CD4-positive, alpha-beta T cell (primary cell): ENCODE measurements around the gene EPG5. TPM values are rescaled to one million over a fixed set of nuclear protein-coding genes. Genes with fewer than 3 reads are reported as not detected.

ENCODE experiments used
- ATAC-seq: fragments of 200-7000 bp; cut with Tn5 transposase; one replicate; pipeline ENCODE4 v1.10.0; 2022; ENCODE audit warnings: mild to moderate bottlenecking; ENCODE audit not compliant: poor library complexity
- CTCF ChIA-PET: fragments of 350-600 bp; sonication (Branson Sonifier 250); formaldehyde crosslinking; loops from one replicate; lab custom pipeline; 2021; ENCODE audit warnings: antibody characterized with exemption, inconsistent platforms; lab: Charles Lee
- POLR2A ChIA-PET: fragments of 350-600 bp; sonication (Branson Sonifier 250); formaldehyde crosslinking; loops from one replicate; lab custom pipeline; 2021; ENCODE audit warnings: antibody characterized with exemption, inconsistent platforms; lab: Charles Lee
- DNase-seq, 14 experiments: peaks; one replicate each; pipeline ENCODE4 v3.0.0-alpha.2; 2013 to 2020; ENCODE audit warnings: mixed read lengths in 2 of 14
- H3K27ac ChIP-seq, 2 donors: one replicate each; pipeline versions ENCODE4 v1.5.1 to v1.7.0; 2013; ENCODE audit warnings: low read length in 2 of 2, low read depth in 1 of 2, mild to moderate bottlenecking in 1 of 2
- H3K27me3 ChIP-seq, 2 experiments: 1 replicate in 1 of 2; 2 replicates in 1 of 2; pipeline versions ENCODE4 v1.6.1 to v1.7.0; 2013; ENCODE audit warnings: low read length in 2 of 2, control low read depth in 1 of 2, mild to moderate bottlenecking in 1 of 2, moderate library complexity in 1 of 2; ENCODE audit not compliant: insufficient read depth in 2 of 2, control insufficient read depth in 1 of 2
- H3K36me3 ChIP-seq: one replicate; pipeline ENCODE4 v1.6.1; 2013; ENCODE audit warnings: low read length, control low read depth; ENCODE audit not compliant: insufficient read depth
- H3K4me1 ChIP-seq: one replicate; pipeline ENCODE4 v1.6.1; 2013; ENCODE audit warnings: low read length, control low read depth; ENCODE audit not compliant: insufficient read depth
- H3K4me3 ChIP-seq: one replicate; pipeline ENCODE4 v1.5.1; 2013; ENCODE audit warnings: mild to moderate bottlenecking, low read length, moderate library complexity
- H3K9me3 ChIP-seq, 2 experiments: 1 replicate in 1 of 2; 2 replicates in 1 of 2; pipeline versions ENCODE4 v1.6.1 to v1.7.0; 2013; ENCODE audit warnings: low read length in 2 of 2, mild to moderate bottlenecking in 2 of 2, control low read depth in 1 of 2, moderate library complexity in 1 of 2; ENCODE audit not compliant: control insufficient read depth in 1 of 2, insufficient read depth in 1 of 2
- H3K27ac Mint-ChIP-seq: one replicate; pipeline ENCODE4 v1.8.0; 2020; ENCODE audit warnings: mixed read lengths
- H3K27me3 Mint-ChIP-seq: one replicate; pipeline ENCODE4 v1.8.0; 2021; ENCODE audit warnings: mixed read lengths
- H3K36me3 Mint-ChIP-seq: one replicate; pipeline ENCODE4 v1.8.0; 2021; ENCODE audit warnings: low read depth, mixed read lengths
- H3K4me1 Mint-ChIP-seq: one replicate; pipeline ENCODE4 v1.8.0; 2021; ENCODE audit warnings: low read depth, mixed read lengths
- H3K4me3 Mint-ChIP-seq: one replicate; pipeline ENCODE4 v1.8.0; 2020; ENCODE audit warnings: mild to moderate bottlenecking, mixed read lengths
- H3K9me3 Mint-ChIP-seq: one replicate; pipeline ENCODE4 v1.8.0; 2020; ENCODE audit warnings: mixed read lengths
- intact Hi-C, 2 experiments: fragments of 100-400 bp; cut with DNase I in 1 of 2; cut with micrococcal nuclease in 1 of 2; formaldehyde crosslinking; loops; one replicate each; pipeline versions ENCODE4 v1.15.1 to v1.9.0; 2023 to 2025; cut with DNase I, micrococcal nuclease
- total RNA-seq, 174 experiments: library from RNA in 2 of 174; stranded (reverse) in 2 of 174; gene quantifications; one replicate each; pipeline ENCODE4 v1.2.3 and lab custom pipeline; 2021 to 2026
- TF ChIP-seq, protein P1 (sequence below): fragments of 200-600 bp; IDR thresholded peaks from one replicate; pipeline ENCODE4 v1.8.0; 2022; ENCODE audit warnings: antibody characterized with exemption, mild to moderate bottlenecking

The EPG5 gene
- total RNA-seq, 2 experiments from 2014 or later = 25.3 to 26.9 TPM

- Mint-ChIP-seq H3K36me3 (peaks cover 89% of the 10 kb centered on the region), H3K4me3 (no peak overlapping the region)
- CTCF ChIA-PET = no interaction called here
Observed at GRCh38 chr18:45940724-45941123, 26.4 kb downstream of the EPG5 start.

DNA sequence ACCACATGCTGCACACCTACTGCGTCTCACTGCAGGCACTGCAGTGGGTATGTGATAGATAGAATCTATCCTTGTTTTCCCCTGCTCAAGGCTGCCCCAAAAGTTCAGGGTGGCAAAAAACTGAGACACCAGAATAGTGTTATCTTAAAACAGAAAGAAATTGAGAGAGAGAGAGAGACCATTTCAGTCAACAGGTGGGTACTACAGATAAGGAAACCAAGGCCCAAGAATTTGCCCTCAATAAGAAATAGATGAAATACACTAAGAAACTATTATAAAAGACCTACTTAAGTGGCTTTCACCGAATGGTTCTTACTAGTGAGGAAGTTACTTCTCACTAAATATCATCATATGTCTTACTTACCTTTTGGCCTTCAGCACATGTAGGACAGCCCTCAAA lies 27.9 kb downstream of the EPG5 start:
- Mint-ChIP-seq H3K36me3 (peaks cover 85% of the 10 kb centered on the region), H3K4me1 (peaks cover 7% of the 10 kb centered on the region), H3K9me3 (no peaks in the 10 kb centered on the region), H3K27ac (no peak overlapping the region), H3K27me3 (no peaks in the 10 kb centered on the region), H3K4me3 (no peak overlapping the region)
- no peak for DNase-seq
- TF ChIP-seq, protein P1, sequence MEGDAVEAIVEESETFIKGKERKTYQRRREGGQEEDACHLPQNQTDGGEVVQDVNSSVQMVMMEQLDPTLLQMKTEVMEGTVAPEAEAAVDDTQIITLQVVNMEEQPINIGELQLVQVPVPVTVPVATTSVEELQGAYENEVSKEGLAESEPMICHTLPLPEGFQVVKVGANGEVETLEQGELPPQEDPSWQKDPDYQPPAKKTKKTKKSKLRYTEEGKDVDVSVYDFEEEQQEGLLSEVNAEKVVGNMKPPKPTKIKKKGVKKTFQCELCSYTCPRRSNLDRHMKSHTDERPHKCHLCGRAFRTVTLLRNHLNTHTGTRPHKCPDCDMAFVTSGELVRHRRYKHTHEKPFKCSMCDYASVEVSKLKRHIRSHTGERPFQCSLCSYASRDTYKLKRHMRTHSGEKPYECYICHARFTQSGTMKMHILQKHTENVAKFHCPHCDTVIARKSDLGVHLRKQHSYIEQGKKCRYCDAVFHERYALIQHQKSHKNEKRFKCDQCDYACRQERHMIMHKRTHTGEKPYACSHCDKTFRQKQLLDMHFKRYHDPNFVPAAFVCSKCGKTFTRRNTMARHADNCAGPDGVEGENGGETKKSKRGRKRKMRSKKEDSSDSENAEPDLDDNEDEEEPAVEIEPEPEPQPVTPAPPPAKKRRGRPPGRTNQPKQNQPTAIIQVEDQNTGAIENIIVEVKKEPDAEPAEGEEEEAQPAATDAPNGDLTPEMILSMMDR = no peak
- no peak overlapping the region for H3K4me3 ChIP-seq
- H3K27ac ChIP-seq = no peak overlapping the region
- intact Hi-C loops = no loop called here
- H3K9me3 ChIP-seq = no peaks in the 10 kb centered on the region
- peaks cover 11% of the 10 kb centered on the region for H3K4me1 ChIP-seq
- ATAC-seq = no peak
- POLR2A ChIA-PET = interaction anchor here (0.6 kb wide), 1 partner anchor 12 kb away, joined by 3 read pairs; no protein-coding TSS in a partner anchor
- CTCF ChIA-PET = interaction anchor here (2.2 kb wide), 1 partner anchor 35 kb away, joined by 7 read pairs; no protein-coding TSS in a partner anchor
- H3K27me3 ChIP-seq = no peaks in the 10 kb centered on the region
- H3K36me3 ChIP-seq = peaks cover 63% of the 10 kb centered on the region

More at GRCh38 chr18:45940724-45941123, 26.4 kb downstream of the EPG5 start:
- intact Hi-C loops = loop anchor here in 1 of 2 experiments (2.0 kb wide), 1 partner anchor 14 kb away; no protein-coding TSS in a partner anchor
- H3K27me3 Mint-ChIP-seq = no peaks in the 10 kb centered on the region
- Histone ChIP-seq H3K4me1 (peaks cover 11% of the 10 kb centered on the region), H3K27ac (no peak overlapping the region), H3K36me3 (peaks cover 67% of the 10 kb centered on the region), H3K4me3 (no peak overlapping the region), H3K9me3 (no peaks in the 10 kb centered on the region), H3K27me3 (no peaks in the 10 kb centered on the region)
- POLR2A ChIA-PET = no interaction called here
- DNase-seq = no peak
- H3K4me1 Mint-ChIP-seq = peaks cover 7% of the 10 kb centered on the region
- no peak overlapping the region for H3K27ac Mint-ChIP-seq
- H3K9me3 Mint-ChIP-seq = no peaks in the 10 kb centered on the region
- no peak for ATAC-seq
- TF ChIP-seq, protein P1 = no peak

DNA sequence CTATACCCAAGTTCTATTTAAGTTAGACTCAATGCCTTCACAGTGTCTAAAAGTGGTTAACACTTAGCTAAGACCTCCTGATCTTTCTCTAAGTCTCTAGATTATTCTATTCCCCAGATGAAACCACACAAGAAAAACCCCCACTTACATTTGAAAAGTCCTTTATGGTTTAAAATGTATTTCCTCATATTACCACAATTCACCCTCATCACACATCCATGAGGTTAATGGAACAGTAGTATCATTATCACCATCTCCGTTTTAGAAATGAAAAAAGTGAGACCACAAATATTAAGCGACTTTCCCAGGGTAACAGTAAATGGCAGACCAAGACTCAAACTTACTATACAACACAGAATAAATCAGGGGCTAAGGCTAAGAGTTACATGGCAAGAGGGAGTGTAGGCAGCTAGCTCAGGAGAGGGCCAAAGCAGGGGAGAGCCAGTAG lies 28.6 kb downstream of the EPG5 start:
- Histone ChIP-seq H3K4me3 (no peak overlapping the region), H3K4me1 (peaks cover 11% of the 10 kb centered on the region), H3K36me3 (peaks cover 65% of the 10 kb centered on the region), H3K27me3 (no peaks in the 10 kb centered on the region), H3K27ac (no peak overlapping the region), H3K9me3 (no peaks in the 10 kb centered on the region)
- ATAC-seq (peak; percentile 54), DNase-seq (peak in 3 of 14 experiments; percentile 43 to 69 (median 68))
- Mint-ChIP-seq H3K4me3 (no peak overlapping the region), H3K27ac (peak overlapping the region; percentile 18), H3K4me1 (peaks cover 7% of the 10 kb centered on the region), H3K36me3 (peaks cover 83% of the 10 kb centered on the region), H3K9me3 (no peaks in the 10 kb centered on the region), H3K27me3 (no peaks in the 10 kb centered on the region)
- CTCF ChIA-PET = interaction anchor here (2.2 kb wide), 1 partner anchor 36 kb away, joined by 7 read pairs; no protein-coding TSS in a partner anchor
- POLR2A ChIA-PET = no interaction called here
- intact Hi-C loops = no loop called here
- TF ChIP-seq, protein P1 = no peak
